ENCODE measurements around the gene SLC2A11.

The SLC2A11 gene

DNA sequence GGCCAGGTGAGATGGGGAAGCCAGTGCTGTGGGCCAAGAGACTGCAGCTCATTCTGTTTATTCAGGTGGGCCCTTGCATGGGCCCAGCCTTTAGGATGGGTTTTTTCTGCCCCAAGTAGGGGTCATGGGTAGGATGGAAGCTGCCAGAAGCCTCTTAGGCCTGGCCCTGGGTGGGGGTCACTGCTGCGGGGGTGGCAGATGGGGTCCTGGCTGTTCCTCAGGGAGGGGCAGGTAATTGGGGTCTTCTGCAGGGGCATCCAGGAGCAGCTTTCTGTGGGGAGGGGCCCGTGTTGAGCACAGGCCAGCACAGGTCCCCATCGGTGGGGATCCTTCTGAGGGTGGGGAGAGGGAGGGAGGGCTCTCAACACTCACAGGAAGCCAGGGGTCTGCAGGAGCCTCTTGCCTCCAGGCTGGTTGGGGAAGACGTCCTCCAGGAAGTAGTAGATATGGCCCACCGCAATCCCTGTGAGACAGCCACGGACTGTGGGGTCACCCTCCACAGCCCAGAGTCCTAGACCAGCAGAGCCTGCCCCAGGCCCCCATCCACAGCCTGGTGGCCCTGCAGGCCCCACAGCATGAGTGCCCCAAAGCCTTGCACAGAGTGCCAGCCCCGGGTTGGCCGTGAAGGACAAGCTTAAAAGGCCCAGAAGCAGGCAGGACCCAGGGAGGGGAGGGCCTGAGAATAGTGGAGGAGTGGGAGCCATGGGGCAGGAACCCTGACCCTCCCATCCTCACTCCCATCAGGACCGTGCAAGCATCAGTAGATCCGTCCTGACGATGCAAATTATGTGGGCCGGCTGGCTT, 20.8 kb upstream of the SLC2A11 start:
- TF ChIP-seq YY1 (IDR thresholded peaks at IDR 0.05; ENCODE audit: low read depth) (no peak), TAF1 (IDR thresholded peaks at IDR 0.05; ENCODE audit: low read depth) (no peak), TEAD4 (IDR thresholded peaks at IDR 0.05) (no peak), RAD21 (IDR thresholded peaks at IDR 0.05; ENCODE audit: low read depth) (no peak), EP300 (IDR thresholded peaks at IDR 0.05; ENCODE audit: borderline replicate concordance) (no peak), ZBTB7A (IDR thresholded peaks at IDR 0.05; ENCODE audit: low read depth) (no peak), TCF12 (IDR thresholded peaks at IDR 0.05; ENCODE audit: low read depth) (no peak), NFIC (IDR thresholded peaks at IDR 0.05) (no peak), FOXM1 (IDR thresholded peaks at IDR 0.05; ENCODE audit: borderline replicate concordance, low read depth) (no peak), REST (IDR thresholded peaks at IDR 0.05; ENCODE audit: low read depth) (no peak), USF1 (IDR thresholded peaks at IDR 0.05) (no peak), CREB1 (IDR thresholded peaks at IDR 0.05; ENCODE audit: low read depth) (no peak), CEBPB (IDR thresholded peaks at IDR 0.05) (no peak)
- TF ChIP-seq, protein P1, sequence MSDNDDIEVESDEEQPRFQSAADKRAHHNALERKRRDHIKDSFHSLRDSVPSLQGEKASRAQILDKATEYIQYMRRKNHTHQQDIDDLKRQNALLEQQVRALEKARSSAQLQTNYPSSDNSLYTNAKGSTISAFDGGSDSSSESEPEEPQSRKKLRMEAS (IDR thresholded peaks at IDR 0.05) = no peak

DNA sequence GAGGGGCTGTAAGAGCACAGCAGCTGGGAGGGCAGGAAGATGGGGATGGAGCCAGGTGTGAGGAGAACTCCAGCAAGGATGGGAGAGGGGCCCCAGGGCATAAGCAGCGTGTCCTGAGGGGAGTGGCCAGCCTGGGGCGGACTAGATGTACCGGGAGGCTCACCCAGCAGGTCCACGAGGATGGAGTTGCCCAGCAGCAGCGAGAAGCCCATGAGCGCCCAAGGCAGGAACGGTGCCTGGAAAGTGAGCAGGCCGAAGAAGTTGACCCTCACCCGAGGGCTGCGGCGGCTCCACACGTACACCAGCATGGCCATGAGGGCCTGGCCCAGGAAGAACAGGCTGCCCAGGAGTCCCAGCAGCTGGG, 20.2 kb upstream of the SLC2A11 start:
- no peak for TF ChIP-seq USF1 (IDR thresholded peaks at IDR 0.05)
- TF ChIP-seq YY1 (IDR thresholded peaks at IDR 0.05; ENCODE audit: low read depth) = no peak
- no peak for TF ChIP-seq TEAD4 (IDR thresholded peaks at IDR 0.05)
- no peak for TF ChIP-seq TAF1 (IDR thresholded peaks at IDR 0.05; ENCODE audit: low read depth)
- no peak for TF ChIP-seq ZBTB7A (IDR thresholded peaks at IDR 0.05; ENCODE audit: low read depth)
- TF ChIP-seq CEBPB (IDR thresholded peaks at IDR 0.05) = no peak
- no peak for TF ChIP-seq REST (IDR thresholded peaks at IDR 0.05; ENCODE audit: low read depth)
- TF ChIP-seq CREB1 (IDR thresholded peaks at IDR 0.05; ENCODE audit: low read depth) = no peak
- no peak for TF ChIP-seq EGR1 (IDR thresholded peaks at IDR 0.05)
- no peak for TF ChIP-seq EP300 (IDR thresholded peaks at IDR 0.05; ENCODE audit: borderline replicate concordance)
- TF ChIP-seq FOXM1 (IDR thresholded peaks at IDR 0.05; ENCODE audit: borderline replicate concordance, low read depth) = no peak
- TF ChIP-seq NFIC (IDR thresholded peaks at IDR 0.05) = no peak
- no peak for TF ChIP-seq TCF12 (IDR thresholded peaks at IDR 0.05; ENCODE audit: low read depth)
- TF ChIP-seq RAD21 (IDR thresholded peaks at IDR 0.05; ENCODE audit: low read depth) = no peak
- TF ChIP-seq, protein P1 (IDR thresholded peaks at IDR 0.05) = no peak

GRCh38 chr22:23837911-23838680, 19.6 kb upstream of the SLC2A11 start:
- TF ChIP-seq NFIC (IDR thresholded peaks at IDR 0.05) = no peak
- no peak for TF ChIP-seq EGR1 (IDR thresholded peaks at IDR 0.05)
- TF ChIP-seq RAD21 (IDR thresholded peaks at IDR 0.05; ENCODE audit: low read depth) = no peak
- no peak for TF ChIP-seq YY1 (IDR thresholded peaks at IDR 0.05; ENCODE audit: low read depth)
- no peak for TF ChIP-seq CREB1 (IDR thresholded peaks at IDR 0.05; ENCODE audit: low read depth)
- no peak for TF ChIP-seq USF1 (IDR thresholded peaks at IDR 0.05)
- no peak for TF ChIP-seq ZBTB7A (IDR thresholded peaks at IDR 0.05; ENCODE audit: low read depth)

GRCh38 chr22:23838681-23839468, 18.8 kb upstream of the SLC2A11 start, which contains the start of gene DERL3:
Gene DERL3 (minus strand): TSS chr22:23839006. CDS start chr22:23838987, 19 bp downstream.
- TF ChIP-seq CREB1 (IDR thresholded peaks at IDR 0.05; ENCODE audit: low read depth) (peak; percentile 70), CEBPB (IDR thresholded peaks at IDR 0.05) (no peak), USF1 (IDR thresholded peaks at IDR 0.05) (peak; percentile 93), EGR1 (IDR thresholded peaks at IDR 0.05) (peak; percentile 70), TCF12 (IDR thresholded peaks at IDR 0.05; ENCODE audit: low read depth) (peak; percentile 13; the same call in 1 of the 2 replicates), EP300 (IDR thresholded peaks at IDR 0.05; ENCODE audit: borderline replicate concordance) (no peak), TEAD4 (IDR thresholded peaks at IDR 0.05) (no peak; the same call in 1 of the 2 replicates)
- TF ChIP-seq, protein P1 (IDR thresholded peaks at IDR 0.05) = peak; percentile 100

Data from Ishikawa (cell line).